ENCODE measurements around the gene ZNF816. TPM values are rescaled to one million over a fixed set of nuclear protein-coding genes. Genes with fewer than 3 reads are reported as not detected.
"Not testable (repeated sequence)": the region's sequence is repeated elsewhere in the genome, so short reads cannot be mapped to it uniquely, and the experiment has no call there.

The ZNF816 gene
- total and polyA plus RNA-seq, 4 donors, result 2.9 to 20.9 (median 7.0) TPM

- ATAC-seq (ENCODE audit: insufficient read depth, low FRiP score), result no peak
- H3K9ac ChIP-seq (ENCODE audit: insufficient read depth in 1 of 2, low read length in 2 of 2), result no peak overlapping the region
- peaks cover 0 to 20% (median 13%) of the 10 kb centered on the region in 4 donors for H3K36me3 ChIP-seq (ENCODE audit: control insufficient read depth in 4 of 4, insufficient read depth in 4 of 4, low read length in 4 of 4)
- H3K27me3 ChIP-seq (ENCODE audit: control insufficient read depth in 3 of 3, insufficient read depth in 3 of 3, low read length in 2 of 3), result no peaks in the 10 kb centered on the region
- TF ChIP-seq, protein P1, sequence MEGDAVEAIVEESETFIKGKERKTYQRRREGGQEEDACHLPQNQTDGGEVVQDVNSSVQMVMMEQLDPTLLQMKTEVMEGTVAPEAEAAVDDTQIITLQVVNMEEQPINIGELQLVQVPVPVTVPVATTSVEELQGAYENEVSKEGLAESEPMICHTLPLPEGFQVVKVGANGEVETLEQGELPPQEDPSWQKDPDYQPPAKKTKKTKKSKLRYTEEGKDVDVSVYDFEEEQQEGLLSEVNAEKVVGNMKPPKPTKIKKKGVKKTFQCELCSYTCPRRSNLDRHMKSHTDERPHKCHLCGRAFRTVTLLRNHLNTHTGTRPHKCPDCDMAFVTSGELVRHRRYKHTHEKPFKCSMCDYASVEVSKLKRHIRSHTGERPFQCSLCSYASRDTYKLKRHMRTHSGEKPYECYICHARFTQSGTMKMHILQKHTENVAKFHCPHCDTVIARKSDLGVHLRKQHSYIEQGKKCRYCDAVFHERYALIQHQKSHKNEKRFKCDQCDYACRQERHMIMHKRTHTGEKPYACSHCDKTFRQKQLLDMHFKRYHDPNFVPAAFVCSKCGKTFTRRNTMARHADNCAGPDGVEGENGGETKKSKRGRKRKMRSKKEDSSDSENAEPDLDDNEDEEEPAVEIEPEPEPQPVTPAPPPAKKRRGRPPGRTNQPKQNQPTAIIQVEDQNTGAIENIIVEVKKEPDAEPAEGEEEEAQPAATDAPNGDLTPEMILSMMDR (IDR thresholded peaks at IDR 0.05; ENCODE audit: control extremely low read depth, extremely low read depth), result no peak
- no peak for DNase-seq
- 59 to 64% methylated on average over 24 of the region's 24 CpGs for WGBS, 2 donors
- H3K27ac ChIP-seq (ENCODE audit: low read depth in 1 of 2, low read length in 1 of 2), result no peak overlapping the region
- H3K4me3 ChIP-seq, result no peak overlapping the region
- peaks cover 0 to 14% (median 0%) of the 10 kb centered on the region in 5 donors for H3K4me1 ChIP-seq (ENCODE audit: control insufficient read depth in 5 of 5, insufficient read depth in 5 of 5, low read length in 5 of 5)
- peaks cover 9 to 17% (median 13%) of the 10 kb centered on the region in 4 donors for H3K9me3 ChIP-seq (ENCODE audit: control insufficient read depth in 4 of 4, insufficient read depth in 3 of 4, low read length in 3 of 4)
Measured at GRCh38 chr19:52945652-52946321, 16.9 kb downstream of the ZNF816 start.

DNA sequence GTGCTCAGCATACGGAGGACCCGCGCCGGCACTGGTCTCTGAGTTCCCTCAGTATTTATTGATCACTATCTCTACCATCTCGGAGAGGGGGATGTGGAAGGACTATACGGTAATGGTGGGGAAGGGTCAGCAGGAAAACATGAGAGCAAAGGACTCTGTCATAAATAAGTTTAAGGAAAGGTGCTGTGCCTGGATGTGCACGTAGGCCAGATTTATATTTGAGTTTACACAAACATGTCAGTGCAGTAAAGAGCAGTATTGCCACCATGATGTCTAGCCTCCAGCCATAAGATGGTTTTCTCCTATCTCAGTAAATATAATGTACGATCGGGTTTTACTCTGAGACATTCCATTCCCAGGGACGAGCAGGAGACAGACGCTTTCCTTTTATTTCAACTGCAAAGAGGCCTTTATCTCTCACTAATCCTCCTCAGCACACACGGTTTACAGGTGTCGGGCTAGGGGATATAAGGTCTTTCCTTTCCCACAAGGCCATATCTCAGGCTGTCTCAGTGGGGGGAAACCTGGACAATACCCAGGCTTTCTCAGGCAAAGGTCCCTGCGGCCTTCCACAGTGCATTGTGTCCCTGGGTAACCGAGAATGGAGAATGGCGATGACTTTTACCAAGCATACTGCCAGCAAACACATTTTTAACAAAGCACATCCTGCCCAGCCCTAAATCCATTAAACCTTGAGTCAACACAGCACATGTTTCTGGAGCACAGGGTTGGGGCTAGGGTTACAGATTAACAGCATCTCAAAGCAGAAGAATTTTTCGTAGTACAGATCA lies 17.8 kb downstream of the ZNF816 start:
- not testable (repeated sequence) for H3K27me3 ChIP-seq (ENCODE audit: control insufficient read depth in 3 of 3, insufficient read depth in 3 of 3, low read length in 2 of 3); ATAC-seq (ENCODE audit: insufficient read depth, low FRiP score); H3K9ac ChIP-seq (ENCODE audit: insufficient read depth in 1 of 2, low read length in 2 of 2); H3K4me3 ChIP-seq
- 80 to 86% methylated on average over 17 of the region's 17 CpGs for WGBS, 2 donors
- H3K27ac ChIP-seq (ENCODE audit: low read depth in 1 of 2, low read length in 1 of 2), result peak overlapping the region in 1 of 2 donors; percentile 32
- DNase-seq, result peak in 2 of 3 donors; percentile 29 to 52
- peaks cover 0 to 11% (median 5%) of the 10 kb centered on the region in 4 donors for H3K36me3 ChIP-seq (ENCODE audit: control insufficient read depth in 4 of 4, insufficient read depth in 4 of 4, low read length in 4 of 4)
- H3K4me1 ChIP-seq (ENCODE audit: control insufficient read depth in 5 of 5, insufficient read depth in 5 of 5, low read length in 5 of 5), result peaks cover 0 to 14% (median 0%) of the 10 kb centered on the region in 5 donors
- H3K9me3 ChIP-seq (ENCODE audit: control insufficient read depth in 4 of 4, insufficient read depth in 3 of 4, low read length in 3 of 4), result peaks cover 4 to 15% (median 9%) of the 10 kb centered on the region in 4 donors

GRCh38 chr19:52943884-52944643 lies 18.6 kb downstream of the ZNF816 start:
- peak in 2 of 3 donors; percentile 45 to 70 for DNase-seq
- Histone ChIP-seq H3K9ac (ENCODE audit: insufficient read depth in 1 of 2, low read length in 2 of 2) (no peak overlapping the region), H3K27ac (ENCODE audit: low read depth in 1 of 2, low read length in 1 of 2) (peak overlapping the region in 1 of 2 donors; percentile 2), H3K4me1 (ENCODE audit: control insufficient read depth in 5 of 5, insufficient read depth in 5 of 5, low read length in 5 of 5) (peaks cover 0 to 14% (median 0%) of the 10 kb centered on the region in 5 donors), H3K27me3 (ENCODE audit: control insufficient read depth in 3 of 3, insufficient read depth in 3 of 3, low read length in 2 of 3) (no peaks in the 10 kb centered on the region), H3K4me3 (no peak overlapping the region), H3K9me3 (ENCODE audit: control insufficient read depth in 4 of 4, insufficient read depth in 3 of 4, low read length in 3 of 4) (peaks cover 1 to 14% (median 4%) of the 10 kb centered on the region in 4 donors), H3K36me3 (ENCODE audit: control insufficient read depth in 4 of 4, insufficient read depth in 4 of 4, low read length in 4 of 4) (peaks cover 0 to 3% (median under 1%) of the 10 kb centered on the region in 4 donors)
- ATAC-seq (ENCODE audit: insufficient read depth, low FRiP score), result no peak
- TF ChIP-seq, protein P1 (IDR thresholded peaks at IDR 0.05; ENCODE audit: control extremely low read depth, extremely low read depth), result no peak
- 64 to 69% methylated on average over 17 of the region's 17 CpGs for WGBS, 2 donors

Data from lung (tissue), 12 donors.